ENCODE measurements around the gene DSCAML1. TPM values are rescaled to one million over a fixed set of nuclear protein-coding genes. Genes with fewer than 3 reads are reported as not detected.

Gene DSCAML1
- total RNA-seq, 6 donors from 2014 or later, result 0.30 to 3.1 (median 1.3) TPM

- no peaks in the 10 kb centered on the region for H3K27me3 ChIP-seq
- H3K9me3 ChIP-seq, result peaks cover 0 to 9% (median 4%) of the 10 kb centered on the region in 4 donors
- WGBS, 2 donors, result 94 to 98% methylated on average over 12 to 14 of the region's 14 CpGs
- H3K4me1 ChIP-seq, result no peaks in the 10 kb centered on the region
- H3K36me3 ChIP-seq, result peaks cover 21 to 89% (median 73%) of the 10 kb centered on the region in 4 donors
- no peak overlapping the region for H3K27ac ChIP-seq
- H3K4me3 ChIP-seq, result no peak overlapping the region
- TF ChIP-seq EP300 (IDR thresholded peaks at IDR 0.05), result no peak
- TF ChIP-seq POLR2A (IDR thresholded peaks at IDR 0.05), result no peak
- no peak for TF ChIP-seq CTCF (IDR thresholded peaks at IDR 0.05)
- no peak for TF ChIP-seq POLR2AphosphoS5 (IDR thresholded peaks at IDR 0.05)
- DNase-seq (peak in 1 of 2 donors; percentile 48), ATAC-seq (ENCODE audit: low FRiP score in 2 of 2) (no peak)
Measured at GRCh38 chr11:117394221-117394925, 402.6 kb downstream of the DSCAML1 start.

GRCh38 chr11:117392979-117393378, 404.0 kb downstream of the DSCAML1 start:
- DNase-seq (no peak), ATAC-seq (ENCODE audit: low FRiP score in 2 of 2) (no peak)
- Histone ChIP-seq H3K4me1 (no peaks in the 10 kb centered on the region), H3K36me3 (peaks cover 23 to 91% (median 72%) of the 10 kb centered on the region in 4 donors), H3K27me3 (no peaks in the 10 kb centered on the region), H3K9me3 (peaks cover 0 to under 1% (median under 1%) of the 10 kb centered on the region in 4 donors), H3K4me3 (no peak overlapping the region), H3K27ac (no peak overlapping the region)
- TF ChIP-seq CTCF (IDR thresholded peaks at IDR 0.05) (no peak), EP300 (IDR thresholded peaks at IDR 0.05) (no peak), POLR2AphosphoS5 (IDR thresholded peaks at IDR 0.05) (no peak), POLR2A (IDR thresholded peaks at IDR 0.05) (no peak)
- 91 to 97% methylated on average over 8 of the region's 8 CpGs for WGBS, 2 donors

- no peak for DNase-seq
Measured at GRCh38 chr11:117392001-117392690, 404.9 kb downstream of the DSCAML1 start.

GRCh38 chr11:117391181-117391580, 405.8 kb downstream of the DSCAML1 start:
- peaks cover 23 to 91% (median 70%) of the 10 kb centered on the region in 4 donors for H3K36me3 ChIP-seq
- H3K27ac ChIP-seq, result no peak overlapping the region
- no peak overlapping the region for H3K4me3 ChIP-seq
- WGBS, 2 donors, result 96 to 98% methylated on average over 8 of the region's 8 CpGs
- H3K9me3 ChIP-seq, result no peaks in the 10 kb centered on the region
- H3K27me3 ChIP-seq, result no peaks in the 10 kb centered on the region
- no peak for TF ChIP-seq CTCF (IDR thresholded peaks at IDR 0.05)
- TF ChIP-seq POLR2AphosphoS5 (IDR thresholded peaks at IDR 0.05), result no peak
- no peak for TF ChIP-seq EP300 (IDR thresholded peaks at IDR 0.05)
- no peak for ATAC-seq (ENCODE audit: low FRiP score in 2 of 2)
- DNase-seq, result no peak
- no peaks in the 10 kb centered on the region for H3K4me1 ChIP-seq

More at GRCh38 chr11:117392001-117392690, 404.9 kb downstream of the DSCAML1 start:
- ATAC-seq (ENCODE audit: low FRiP score in 2 of 2), result no peak
- no peak overlapping the region for H3K4me3 ChIP-seq
- no peaks in the 10 kb centered on the region for H3K27me3 ChIP-seq
- TF ChIP-seq POLR2A (IDR thresholded peaks at IDR 0.05) (no peak), CTCF (IDR thresholded peaks at IDR 0.05) (no peak), POLR2AphosphoS5 (IDR thresholded peaks at IDR 0.05) (no peak)
- H3K36me3 ChIP-seq, result peaks cover 26 to 91% (median 73%) of the 10 kb centered on the region in 4 donors
- WGBS, 2 donors, result 89 to 94% methylated on average over 8 to 12 of the region's 12 CpGs
- no peak overlapping the region for H3K27ac ChIP-seq
- no peaks in the 10 kb centered on the region for H3K9me3 ChIP-seq
- H3K4me1 ChIP-seq, result no peaks in the 10 kb centered on the region

Data from upper lobe of left lung (tissue), 6 donors.